ENCODE data around the gene TTYH3.

- TF ChIP-seq, protein P1, sequence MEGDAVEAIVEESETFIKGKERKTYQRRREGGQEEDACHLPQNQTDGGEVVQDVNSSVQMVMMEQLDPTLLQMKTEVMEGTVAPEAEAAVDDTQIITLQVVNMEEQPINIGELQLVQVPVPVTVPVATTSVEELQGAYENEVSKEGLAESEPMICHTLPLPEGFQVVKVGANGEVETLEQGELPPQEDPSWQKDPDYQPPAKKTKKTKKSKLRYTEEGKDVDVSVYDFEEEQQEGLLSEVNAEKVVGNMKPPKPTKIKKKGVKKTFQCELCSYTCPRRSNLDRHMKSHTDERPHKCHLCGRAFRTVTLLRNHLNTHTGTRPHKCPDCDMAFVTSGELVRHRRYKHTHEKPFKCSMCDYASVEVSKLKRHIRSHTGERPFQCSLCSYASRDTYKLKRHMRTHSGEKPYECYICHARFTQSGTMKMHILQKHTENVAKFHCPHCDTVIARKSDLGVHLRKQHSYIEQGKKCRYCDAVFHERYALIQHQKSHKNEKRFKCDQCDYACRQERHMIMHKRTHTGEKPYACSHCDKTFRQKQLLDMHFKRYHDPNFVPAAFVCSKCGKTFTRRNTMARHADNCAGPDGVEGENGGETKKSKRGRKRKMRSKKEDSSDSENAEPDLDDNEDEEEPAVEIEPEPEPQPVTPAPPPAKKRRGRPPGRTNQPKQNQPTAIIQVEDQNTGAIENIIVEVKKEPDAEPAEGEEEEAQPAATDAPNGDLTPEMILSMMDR (IDR thresholded peaks at IDR 0.05) = no peak
- TF ChIP-seq SIN3A (IDR thresholded peaks at IDR 0.05; ENCODE audit: borderline replicate concordance, insufficient read depth, low read depth, low read length) (no peak), POLR2AphosphoS5 (IDR thresholded peaks at IDR 0.05; ENCODE audit: low read depth, low read length) (no peak; the same call in 1 of the 2 replicates), REST (IDR thresholded peaks at IDR 0.05; ENCODE audit: insufficient read depth in 1 of 2, low read depth in 2 of 2, low read length in 1 of 2) (no peak)
These were observed 33.6 kb downstream of the TTYH3 start for GRCh38 chr7:2665359-2665791.

All from Panc1 (cell line).